Measurements from ENCODE around the gene CPT1B. TPM values are rescaled to one million over a fixed set of nuclear protein-coding genes. Genes with fewer than 3 reads are reported as not detected.

The CPT1B gene
- polyA plus RNA-seq, 1 experiment: 4.3 TPM

DNA sequence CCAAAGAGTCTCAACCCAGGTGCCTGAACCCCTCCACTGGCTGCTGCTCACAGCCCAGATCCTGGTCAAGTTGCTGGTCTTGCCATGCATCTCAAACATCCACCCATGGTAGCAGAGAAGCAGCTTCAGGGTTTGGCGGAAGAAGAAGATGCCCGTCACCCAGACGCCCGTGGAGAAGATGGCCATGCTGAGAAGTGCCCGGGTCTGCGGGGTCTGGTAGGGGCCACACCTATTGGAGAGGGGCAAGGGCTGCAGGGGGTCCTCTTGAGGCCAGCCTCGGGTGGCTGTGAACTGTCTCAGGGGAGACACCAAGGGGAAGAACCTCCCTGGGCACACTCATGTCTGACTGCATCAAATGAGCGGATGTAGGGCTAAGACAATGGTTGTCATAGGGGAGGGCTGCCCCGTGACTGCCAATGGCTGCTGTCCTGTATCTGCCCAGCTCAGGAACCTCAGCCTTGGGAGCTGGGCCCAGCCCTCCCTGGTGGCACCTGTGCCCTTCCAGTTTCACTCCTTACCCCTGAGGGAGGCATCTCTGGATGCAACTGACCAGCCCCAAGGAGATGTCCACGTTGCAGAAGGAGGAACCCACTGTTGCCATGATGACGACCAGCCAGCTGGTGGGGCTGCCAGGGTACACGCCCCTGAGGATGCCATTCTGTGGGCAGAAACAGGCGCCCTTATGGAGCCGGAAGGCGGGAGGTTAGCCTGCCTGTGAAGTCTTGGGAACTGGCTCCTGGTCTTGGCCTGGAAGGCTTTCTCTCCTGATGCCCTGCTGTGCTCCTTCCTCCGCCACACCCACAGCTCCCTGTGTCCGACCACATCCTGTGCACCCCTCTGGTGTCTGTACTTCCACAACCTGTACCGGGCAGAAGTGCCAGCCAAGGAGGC, 1.2 kb downstream of the CPT1B start:
- POLR2A ChIA-PET: interaction anchor here (0.5 kb wide), 1 partner anchor 97 kb away, joined by 4 read pairs; no protein-coding TSS in a partner anchor
- TF ChIP-seq, protein P1, sequence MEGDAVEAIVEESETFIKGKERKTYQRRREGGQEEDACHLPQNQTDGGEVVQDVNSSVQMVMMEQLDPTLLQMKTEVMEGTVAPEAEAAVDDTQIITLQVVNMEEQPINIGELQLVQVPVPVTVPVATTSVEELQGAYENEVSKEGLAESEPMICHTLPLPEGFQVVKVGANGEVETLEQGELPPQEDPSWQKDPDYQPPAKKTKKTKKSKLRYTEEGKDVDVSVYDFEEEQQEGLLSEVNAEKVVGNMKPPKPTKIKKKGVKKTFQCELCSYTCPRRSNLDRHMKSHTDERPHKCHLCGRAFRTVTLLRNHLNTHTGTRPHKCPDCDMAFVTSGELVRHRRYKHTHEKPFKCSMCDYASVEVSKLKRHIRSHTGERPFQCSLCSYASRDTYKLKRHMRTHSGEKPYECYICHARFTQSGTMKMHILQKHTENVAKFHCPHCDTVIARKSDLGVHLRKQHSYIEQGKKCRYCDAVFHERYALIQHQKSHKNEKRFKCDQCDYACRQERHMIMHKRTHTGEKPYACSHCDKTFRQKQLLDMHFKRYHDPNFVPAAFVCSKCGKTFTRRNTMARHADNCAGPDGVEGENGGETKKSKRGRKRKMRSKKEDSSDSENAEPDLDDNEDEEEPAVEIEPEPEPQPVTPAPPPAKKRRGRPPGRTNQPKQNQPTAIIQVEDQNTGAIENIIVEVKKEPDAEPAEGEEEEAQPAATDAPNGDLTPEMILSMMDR (IDR thresholded peaks at IDR 0.05; ENCODE audit: insufficient read depth, low read depth, low read length): no peak
- CTCF ChIA-PET: interaction anchor here (0.6 to 2.7 kb wide), 7 partner anchors 8 to 115 kb away, joined by 3 to 20 read pairs (median 3); partner anchors contain the start of gene SYCE3

DNA sequence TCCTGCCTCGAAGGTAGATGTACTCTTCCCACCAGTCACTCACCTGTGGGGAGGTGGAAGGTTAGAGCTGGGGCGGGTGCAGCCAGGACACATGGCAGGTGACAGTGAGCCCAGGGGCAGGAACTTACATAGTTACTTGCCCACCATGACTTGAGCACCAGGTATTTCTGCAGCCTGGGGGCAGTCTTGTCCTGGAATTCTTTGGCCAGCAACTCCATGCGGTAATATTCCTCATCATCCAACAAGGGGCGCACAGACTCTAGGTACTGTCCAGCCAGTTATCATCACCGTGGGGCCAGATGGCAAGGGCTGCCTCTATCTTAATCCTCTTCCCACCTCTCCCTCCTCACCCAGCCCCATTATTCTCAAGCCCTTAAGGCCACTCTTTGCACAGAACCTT, 2.2 kb downstream of the CPT1B start:
- no peak for DNase-seq (ENCODE audit: low read depth)
- TF ChIP-seq, protein P1 (IDR thresholded peaks at IDR 0.05; ENCODE audit: insufficient read depth, low read depth, low read length): peak; percentile 23; the same call in 1 of the 2 replicates

More for the DNA sequence above, 1.2 kb downstream of the CPT1B start:
- Histone ChIP-seq H3K27me3 (ENCODE audit: control insufficient read depth, insufficient read depth, low read length) (no peaks in the 10 kb centered on the region), H3K36me3 (ENCODE audit: control insufficient read depth, insufficient read depth, low read length) (peaks cover 8% of the 10 kb centered on the region), H3K4me3 (ENCODE audit: low read depth, low read length) (no peak overlapping the region)
- no peak for DNase-seq (ENCODE audit: low read depth)

DNA sequence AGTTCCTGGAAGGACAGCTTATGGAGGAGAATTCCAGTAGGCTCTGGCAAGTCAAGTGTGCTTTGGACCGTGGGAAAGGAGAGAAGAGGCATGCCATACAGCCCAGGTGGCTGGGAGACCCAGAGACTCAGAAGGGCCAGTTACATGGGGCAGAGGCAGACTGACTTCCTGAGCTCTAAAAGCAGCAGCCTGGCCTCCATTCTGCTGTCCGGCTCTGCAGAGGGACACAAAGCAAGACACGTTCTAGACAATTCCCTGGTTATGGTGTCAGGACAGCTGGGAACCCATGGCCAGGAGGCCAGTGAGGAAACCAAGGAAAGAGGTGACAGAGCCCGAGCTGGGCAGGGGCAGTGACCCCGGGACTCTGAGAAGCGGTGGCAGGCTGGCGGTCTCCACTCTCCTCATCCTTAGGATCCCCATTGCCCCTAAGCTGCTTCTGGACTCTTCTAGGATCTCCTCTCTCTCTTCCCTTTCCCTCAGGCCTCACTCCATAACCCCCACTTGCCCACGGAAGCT, 2.7 kb downstream of the CPT1B start:
- CTCF ChIA-PET: interaction anchor here (1.0 to 2.7 kb wide), 9 partner anchors 10 to 121 kb away, joined by 3 to 20 read pairs (median 4); partner anchors contain the start of gene SYCE3
- POLR2A ChIA-PET: no interaction called here
- no peak for DNase-seq (ENCODE audit: low read depth)

More for the DNA sequence above, 2.2 kb downstream of the CPT1B start:
- ChIA-PET CTCF (interaction anchor here (1.0 to 2.7 kb wide), 7 partner anchors 9 to 120 kb away, joined by 3 to 20 read pairs (median 4); partner anchors contain the start of gene SYCE3), POLR2A (no interaction called here)
- no peak overlapping the region for H3K4me3 ChIP-seq (ENCODE audit: low read depth, low read length)
- no peaks in the 10 kb centered on the region for H3K27me3 ChIP-seq (ENCODE audit: control insufficient read depth, insufficient read depth, low read length)
- H3K36me3 ChIP-seq (ENCODE audit: control insufficient read depth, insufficient read depth, low read length): peaks cover 8% of the 10 kb centered on the region

DNA sequence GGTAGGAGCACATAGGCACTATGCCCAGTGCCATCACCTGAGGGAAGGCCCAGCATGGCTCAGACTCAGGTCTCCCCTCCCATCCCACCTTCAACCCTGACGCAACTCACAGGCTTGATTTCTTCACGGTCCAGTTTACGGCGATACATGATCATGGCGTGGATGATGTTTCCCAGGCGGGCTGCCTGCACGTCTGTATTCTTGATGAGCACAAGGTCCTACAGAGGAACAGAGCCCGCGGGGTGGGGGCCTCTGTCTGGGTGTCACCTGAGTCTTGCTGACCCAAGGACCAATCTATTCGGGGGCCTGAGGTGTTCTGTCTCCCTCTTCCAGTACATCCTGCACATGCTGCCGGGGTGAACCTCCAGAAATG, 3.9 kb downstream of the CPT1B start:
- ChIA-PET CTCF (interaction anchor here (0.6 to 1.6 kb wide), 4 partner anchors 9 to 116 kb away, joined by 3 to 7 read pairs (median 4); partner anchors contain the start of gene SYCE3), POLR2A (no interaction called here)
- Histone ChIP-seq H3K4me3 (ENCODE audit: low read depth, low read length) (no peak overlapping the region), H3K27me3 (ENCODE audit: control insufficient read depth, insufficient read depth, low read length) (no peaks in the 10 kb centered on the region), H3K36me3 (ENCODE audit: control insufficient read depth, insufficient read depth, low read length) (peaks cover 4% of the 10 kb centered on the region)
- DNase-seq (ENCODE audit: low read depth): no peak
- TF ChIP-seq, protein P1 (IDR thresholded peaks at IDR 0.05; ENCODE audit: insufficient read depth, low read depth, low read length): no peak

More for the DNA sequence above, 2.7 kb downstream of the CPT1B start:
- TF ChIP-seq, protein P1 (IDR thresholded peaks at IDR 0.05; ENCODE audit: insufficient read depth, low read depth, low read length): no peak; the same call in 1 of the 2 replicates
- Histone ChIP-seq H3K36me3 (ENCODE audit: control insufficient read depth, insufficient read depth, low read length) (peaks cover 8% of the 10 kb centered on the region), H3K4me3 (ENCODE audit: low read depth, low read length) (no peak overlapping the region), H3K27me3 (ENCODE audit: control insufficient read depth, insufficient read depth, low read length) (no peaks in the 10 kb centered on the region)

Data from BJ (cell line).